Activated CD8-positive, alpha-beta memory T cell treated with anti-CD3 and anti-CD28 coated beads, Interleukin-2, amount 50 U/mL, for 1 hour (primary cell): ENCODE results near the gene AGRP.
"Not testable (repeated sequence)": the region's sequence is repeated elsewhere in the genome, so short reads cannot be mapped to it uniquely, and the experiment has no call there.

Experiments
- DNase-seq: peaks from one replicate; pipeline ENCODE4 v3.0.0-alpha.2; 2020; ENCODE audit errors: extremely low read depth

AGRP gene

DNA sequence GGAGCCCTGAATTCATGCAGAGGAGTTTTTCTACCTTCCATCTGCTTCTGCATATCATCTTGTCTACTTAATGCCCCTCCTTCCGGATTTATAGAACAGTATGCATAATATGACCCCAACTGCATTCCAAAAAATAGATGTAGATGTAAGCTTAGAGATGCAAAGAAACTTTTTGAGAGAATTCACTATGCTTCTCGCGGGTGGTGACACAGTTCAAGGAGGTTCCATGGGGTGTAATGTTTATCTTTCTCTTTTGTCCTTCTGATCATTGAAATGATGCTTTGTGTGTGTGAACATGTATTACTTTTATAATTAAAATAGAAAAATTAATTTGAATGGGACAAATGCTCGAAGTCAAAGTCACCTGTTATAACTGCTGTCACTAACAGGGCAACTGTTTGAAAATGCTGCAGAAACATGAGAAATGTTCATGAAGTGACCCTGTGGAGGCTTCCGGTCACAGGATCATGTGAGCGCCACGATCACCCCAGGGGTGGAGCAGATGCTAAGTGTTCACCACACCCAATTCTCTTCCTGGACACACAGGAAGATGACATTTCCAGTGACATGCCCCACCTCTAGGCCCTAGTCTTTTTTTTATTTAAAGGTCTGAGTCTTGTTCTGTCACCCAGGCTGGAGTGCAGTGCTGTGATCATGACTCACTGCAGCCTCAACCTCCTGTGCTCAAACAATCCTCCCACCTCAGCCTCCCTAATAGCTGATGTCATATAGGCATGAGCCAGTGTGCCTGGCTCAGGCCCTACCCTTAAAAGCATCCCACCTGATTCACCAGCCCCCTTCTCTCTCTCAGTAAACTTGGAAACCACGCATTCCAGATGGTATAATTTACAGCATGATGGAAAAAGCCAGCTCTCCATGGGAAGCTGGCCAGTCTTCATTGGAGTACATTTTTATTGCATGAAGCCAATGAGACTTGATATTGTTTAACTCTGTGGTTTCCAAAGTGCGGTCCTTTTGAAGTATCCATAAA lies 21.0 kb upstream of the AGRP start:
- DNase-seq: no peak

DNA sequence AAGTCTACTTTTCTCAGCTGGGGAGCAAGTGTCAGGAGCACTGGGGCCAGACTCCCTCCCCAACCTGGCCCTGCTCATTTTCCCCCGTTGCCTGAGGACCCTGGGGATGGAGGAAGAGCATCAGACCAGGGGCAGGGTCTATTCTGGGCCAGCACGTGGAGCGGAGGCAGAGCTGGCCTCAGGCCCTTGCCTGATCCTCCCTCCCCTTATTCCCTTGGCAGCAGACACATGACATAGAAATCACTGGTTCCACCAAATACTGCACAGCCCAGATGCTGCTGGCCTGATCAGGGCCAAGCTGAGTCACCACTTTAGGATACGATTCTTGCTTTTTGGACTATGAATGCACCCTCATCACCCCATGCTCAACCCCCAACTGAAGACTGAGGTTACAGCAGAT lies 15.8 kb upstream of the AGRP start:
- DNase-seq: no peak

DNA sequence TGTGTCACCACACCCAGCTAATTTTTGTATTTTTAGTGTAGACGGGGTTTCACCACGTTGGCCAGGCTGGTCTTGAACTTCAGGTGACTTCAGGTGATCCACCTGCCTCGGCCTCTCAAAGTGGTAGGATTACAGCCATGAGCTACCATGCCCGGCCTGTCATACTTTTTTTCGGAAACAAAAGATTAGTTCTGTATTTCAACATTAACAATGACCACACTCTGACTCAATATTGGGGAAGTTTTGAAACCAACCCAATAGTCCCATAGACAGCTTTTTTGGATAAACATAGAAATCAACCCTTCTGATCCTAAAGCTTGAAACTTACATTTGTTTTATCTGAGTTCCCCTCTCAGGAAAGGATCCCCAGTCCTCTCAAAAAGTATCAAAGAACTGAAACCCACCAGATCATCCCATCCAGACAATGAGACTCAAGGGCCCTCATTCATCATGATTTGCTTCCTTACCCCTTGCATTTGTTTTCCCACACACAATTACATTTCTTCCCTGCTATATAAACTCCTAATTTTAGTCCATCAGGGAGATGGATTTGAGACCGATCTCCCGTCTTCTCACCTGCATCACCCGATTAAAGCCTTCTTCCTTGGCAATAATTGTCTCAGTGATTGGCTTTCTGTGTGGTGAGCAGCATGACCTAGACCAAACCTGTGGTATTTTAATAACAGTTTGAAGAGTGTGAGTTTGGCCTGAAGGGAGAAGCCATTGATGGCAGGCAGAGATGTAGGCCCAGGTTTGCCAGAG lies 7.2 kb upstream of the AGRP start:
- DNase-seq: no peak

DNA sequence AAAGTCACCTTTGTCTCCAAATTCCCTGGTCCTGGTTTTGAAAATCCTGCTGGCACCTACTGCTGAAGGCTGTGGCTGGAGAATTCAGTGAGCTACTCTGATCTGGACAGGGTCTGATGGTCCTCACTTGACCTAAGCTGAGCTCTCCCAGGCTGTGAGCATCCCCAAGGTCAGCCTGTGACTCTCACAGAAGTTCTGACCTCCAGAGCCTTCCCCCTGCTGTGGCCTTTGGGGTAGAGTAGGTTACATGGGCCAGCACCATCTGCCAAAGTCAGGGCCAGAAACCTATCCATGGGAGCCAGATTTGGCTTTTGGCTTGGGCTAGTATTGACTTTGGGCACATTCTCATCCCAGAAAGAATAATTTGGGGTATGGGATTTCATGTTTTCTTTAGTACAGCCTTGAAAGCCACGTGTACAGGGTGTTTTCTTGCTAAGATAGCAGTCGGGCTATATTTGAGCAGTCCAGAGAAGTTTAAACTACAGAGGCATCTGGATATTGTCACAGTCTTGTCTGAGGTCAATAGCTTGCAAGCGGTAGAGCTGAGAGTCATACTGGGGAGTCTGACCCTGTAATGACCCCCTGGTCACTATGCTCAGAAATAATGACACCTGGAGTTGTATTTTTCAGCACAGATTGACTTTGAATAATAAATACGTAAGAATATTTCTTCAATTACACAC lies 6.2 kb upstream of the AGRP start:
- DNase-seq: no peak

DNA sequence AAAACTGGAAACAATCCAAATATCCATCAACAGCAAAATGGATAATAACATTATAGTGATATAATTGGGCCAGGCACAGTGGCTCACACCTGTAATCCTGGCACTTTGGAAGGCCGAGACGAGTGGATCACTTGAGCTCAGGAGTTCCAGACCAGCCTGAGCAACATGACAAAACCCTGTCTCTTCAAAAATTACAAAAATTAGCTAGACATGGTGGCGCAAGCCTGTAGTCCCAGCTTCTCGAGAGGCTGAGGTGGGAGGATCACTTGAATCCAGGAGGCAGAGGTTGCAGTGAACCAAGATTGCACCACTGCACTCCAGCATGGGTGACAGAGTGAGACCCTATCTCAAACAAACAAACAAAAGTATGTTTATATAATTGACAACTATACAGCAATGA lies 4.2 kb upstream of the AGRP start:
- not testable (repeated sequence) for DNase-seq

DNA sequence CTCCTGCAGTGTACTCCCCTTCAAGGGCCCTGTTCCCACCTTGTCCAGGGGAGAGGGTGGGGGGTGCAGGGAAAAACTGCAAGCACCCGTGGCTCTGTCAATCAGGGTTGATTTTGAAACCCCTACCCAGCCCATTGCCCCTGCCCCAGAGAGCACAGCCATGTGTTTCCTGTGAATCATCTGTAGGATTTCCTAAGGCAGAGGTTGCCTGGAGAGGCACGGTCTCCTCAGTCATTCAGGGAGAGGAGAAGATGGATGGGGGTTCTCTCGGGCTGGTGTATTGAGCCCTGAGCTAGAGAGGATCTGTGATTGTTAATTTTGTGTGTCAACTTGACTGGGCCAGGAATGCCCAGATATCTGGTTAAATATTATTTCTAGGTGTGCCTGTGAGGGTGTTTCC lies 3.5 kb upstream of the AGRP start:
- no peak for DNase-seq

DNA sequence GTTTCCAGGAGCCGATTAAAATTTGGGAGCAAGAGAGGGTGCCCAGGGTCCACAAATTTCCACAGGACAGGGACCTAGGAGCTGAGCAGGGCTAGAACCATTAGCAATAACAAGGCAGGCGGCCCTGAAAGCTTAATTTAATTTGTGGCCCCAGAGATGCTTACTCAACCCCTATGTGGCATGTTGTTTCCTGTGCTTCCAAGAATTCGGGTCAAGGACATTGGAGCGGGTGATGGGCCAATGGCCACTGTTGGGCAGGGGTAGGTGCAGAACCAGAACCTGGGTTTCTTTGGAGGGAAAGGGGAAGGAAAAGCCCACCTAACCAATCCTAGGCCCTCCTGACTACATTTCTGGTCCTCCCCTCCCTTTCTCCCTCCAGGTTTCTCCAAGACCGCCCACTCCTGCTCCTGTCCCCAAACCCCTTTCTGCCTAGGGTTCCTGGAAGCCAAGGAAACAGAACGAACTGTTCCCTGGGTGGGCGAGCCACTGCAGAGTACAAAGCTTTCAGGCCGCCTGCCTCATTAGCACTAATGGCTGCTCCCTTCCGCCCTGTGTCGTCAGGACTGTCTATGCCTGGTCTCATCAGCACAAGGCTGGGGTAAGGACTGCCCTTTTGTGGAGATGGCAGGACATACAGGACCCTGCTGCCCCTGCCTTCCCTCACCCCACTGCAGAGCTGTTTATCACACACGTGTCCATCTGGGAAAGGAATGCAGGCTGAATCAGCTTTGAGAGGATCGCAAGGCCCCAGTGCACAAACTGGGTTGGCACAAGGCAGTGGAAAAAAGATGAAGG lies 581 bp upstream of the AGRP start:
- no peak for DNase-seq

DNA sequence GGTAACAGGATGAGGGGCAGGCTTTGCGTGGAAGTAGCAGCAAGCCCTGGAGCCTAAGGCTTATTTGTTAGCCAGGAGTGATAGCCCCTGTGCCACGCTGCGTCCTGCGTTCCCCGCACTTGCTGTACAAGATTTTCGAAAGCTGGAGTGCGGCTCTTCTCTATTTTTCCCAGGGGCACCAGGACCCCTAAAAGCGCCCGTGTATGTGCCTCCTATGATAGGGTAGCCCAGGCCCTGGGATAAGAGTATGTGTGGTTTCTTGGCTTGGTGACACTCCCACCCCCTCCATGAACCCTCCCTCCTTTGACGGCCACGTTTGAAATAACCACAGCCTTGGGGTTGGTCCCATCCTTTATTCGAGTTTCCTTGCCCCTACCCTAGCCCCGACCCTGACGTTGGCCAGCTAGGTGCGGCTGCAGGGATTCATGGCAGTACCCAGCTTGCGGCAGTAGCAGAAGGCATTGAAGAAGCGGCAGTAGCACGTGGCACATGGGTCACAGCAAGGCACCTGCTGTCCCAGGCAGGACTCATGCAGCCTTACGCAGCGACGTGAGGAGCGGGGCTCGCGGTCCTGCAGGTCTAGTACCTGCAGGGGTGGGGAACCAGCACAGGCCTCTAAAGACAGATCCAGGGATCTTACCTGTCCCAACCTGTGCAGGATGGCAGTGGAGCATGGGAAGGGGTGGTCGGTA lies 968 bp downstream of the AGRP start:
- no peak for DNase-seq

DNA sequence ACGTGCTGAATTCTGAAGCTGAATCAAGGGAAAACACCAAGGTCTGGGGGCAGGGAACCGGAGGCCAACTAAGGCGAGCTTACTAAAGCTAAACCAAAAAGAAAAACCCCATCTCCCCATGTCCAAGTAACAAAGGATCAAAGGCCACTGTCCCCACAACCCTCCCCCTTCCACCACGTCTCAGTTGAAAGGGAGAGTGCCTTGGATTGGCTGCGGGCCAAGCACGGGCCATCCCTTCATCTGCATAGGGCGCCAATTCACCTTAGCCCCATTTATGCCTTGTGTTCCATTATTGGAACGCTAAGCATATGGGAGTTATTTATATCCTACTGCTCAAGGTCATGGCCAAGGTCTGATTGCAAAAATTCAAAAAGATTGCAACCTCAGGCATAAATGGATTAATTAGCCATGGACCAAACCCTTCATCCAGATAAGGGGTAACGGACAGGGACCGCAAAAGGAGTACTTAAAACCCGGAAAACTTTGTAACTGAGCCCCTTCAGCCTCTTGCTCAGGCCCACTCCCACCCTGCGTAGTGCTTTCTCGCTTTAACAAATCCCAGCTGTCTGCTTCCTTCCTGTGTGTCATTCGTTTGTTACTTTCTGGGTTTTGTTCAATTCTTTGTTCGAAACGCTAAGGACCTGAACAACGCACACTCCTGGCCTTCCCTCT lies 1.6 kb downstream of the AGRP start:
- DNase-seq: no peak

DNA sequence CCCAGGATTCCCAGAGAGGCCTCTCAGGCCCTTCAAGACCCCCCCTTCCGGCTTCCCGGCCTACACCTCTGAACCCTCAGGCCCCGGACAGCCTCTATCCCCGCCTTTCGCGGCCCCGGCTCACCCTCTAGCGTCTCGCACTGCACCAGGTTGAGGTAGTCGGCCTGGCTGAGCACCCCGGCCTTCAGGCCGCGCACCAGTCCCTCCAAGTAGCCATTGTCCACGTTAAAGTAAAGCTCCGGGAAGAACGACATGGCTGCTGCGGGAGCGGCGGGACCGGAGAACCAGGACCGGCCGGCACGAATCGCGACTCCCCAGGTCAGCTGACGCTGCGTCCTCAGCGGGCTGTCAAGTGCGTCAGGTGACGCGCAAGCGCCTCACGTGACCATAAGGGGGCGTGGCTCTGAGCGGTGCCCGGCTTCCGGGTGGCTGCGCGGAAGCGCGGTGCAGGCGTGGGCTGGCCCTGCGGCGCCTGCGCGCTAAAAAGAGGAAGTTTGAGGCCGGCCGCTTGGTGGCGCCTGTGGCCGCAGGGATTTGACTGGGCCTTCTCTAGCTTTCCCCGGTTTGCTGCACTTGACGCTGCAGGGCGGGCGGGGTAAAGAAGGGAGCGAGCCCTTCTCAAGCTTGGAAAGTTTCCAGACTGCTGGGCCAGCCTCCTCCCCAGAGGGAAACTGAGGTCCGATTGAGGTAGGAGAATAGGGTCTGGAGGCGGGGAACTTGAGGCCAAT lies 2.4 kb downstream of the AGRP start, which contains the start of gene ATP6V0D1:
Gene ATP6V0D1, minus strand, starts transcription at position 325 of the 728 bp plus-strand sequence. Its CDS starts 71 bp downstream, at position 254.
- DNase-seq: peak; percentile 87

DNA sequence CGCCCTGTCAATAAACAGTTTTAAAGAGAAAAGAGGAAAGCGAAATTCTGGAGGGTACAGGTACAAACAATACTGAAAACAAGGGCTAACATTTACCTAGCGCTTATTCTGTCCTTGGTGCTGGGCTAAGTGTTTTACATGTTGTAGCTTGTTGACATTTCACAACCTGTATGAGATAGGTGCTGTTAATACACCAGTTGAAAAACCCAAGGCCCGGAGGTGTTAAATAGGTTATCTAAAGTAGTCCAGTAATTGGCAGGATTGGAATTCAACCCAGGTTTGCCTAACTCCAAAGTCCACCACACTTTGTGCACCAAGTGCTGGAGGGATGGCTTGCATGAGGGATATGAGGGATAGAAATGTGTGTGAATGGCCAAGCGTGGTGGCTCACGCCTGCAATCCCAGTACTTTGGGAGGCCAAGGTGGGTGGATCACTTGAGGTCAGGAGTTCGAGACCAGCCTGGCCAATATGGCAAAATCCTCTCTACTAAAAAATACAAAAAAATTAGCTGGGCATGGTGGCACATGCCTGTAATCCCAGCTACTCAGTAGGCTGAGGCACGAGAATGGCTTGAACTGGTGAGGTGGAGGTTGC lies 5.3 kb downstream of the AGRP start:
- no peak for DNase-seq

DNA sequence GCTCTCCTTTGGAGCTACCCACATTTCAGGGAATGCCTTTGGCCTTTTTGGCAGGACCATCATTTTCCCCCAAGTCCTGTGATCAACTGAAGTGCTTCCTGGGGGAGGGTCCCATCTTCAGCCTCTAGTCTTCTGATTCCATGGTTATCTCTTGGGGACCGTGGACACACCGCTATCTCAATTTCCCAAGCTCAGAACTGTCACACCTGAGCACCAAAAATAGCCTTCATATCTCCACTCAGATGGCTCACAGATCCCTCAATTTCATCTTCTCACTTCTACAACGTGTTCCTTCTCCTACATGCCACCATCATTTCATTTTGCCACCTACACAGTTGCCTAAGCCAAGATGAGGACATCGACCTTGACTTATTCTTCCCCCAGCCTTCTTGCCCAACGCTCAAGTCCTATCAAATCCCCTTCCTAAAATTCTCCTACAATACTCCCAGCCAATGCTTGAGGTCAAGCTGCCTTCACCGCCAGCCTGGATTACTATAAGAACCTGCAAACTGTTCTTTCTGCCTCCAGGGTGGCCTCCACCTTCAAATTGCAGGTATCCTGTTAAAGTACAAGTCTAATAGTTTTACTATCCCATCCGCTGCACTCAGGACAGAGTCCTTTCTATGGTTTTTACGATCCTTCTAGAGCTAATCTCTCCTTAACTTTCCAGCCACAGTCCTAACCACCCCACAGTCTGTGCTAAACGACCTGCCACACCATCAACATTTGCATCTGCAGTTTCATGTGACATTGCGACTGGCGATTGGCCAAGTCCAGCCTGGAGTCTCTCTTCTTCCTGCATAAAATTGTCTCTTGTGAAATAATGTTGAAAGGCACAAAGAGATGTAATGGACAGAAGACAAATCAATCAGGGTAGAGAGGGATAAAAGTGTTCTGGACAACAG lies 8.5 kb downstream of the AGRP start:
- DNase-seq: no peak

DNA sequence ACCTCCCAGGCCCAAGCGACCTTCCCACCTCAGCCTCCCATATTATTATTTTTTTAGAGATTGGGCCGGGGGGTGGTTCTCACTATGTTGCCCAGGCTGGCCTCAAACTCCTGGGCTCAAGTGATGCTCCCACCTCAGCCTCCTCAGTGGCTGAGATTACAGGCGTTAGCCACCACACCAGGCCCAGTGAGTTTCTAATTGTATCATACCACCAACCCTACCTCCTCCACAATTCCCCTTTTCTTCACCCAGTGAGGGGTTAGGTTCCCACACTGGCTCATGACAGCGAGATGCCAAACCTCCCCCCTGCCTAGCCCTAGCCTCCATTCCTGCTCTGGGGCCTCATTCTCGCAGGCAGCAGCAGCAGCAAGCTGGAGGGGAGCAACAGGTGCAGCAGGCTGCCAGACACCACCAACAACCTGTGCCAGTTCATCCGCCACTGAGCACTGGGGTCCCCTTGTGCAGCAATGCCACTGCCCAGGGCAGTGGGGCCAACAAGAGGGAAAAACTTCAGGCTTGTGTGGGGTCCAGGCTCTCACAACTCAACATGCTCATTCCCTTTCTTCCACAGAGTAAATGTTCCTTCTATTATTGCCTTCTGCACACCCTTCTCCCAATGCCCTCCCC lies 11.5 kb downstream of the AGRP start:
- no peak for DNase-seq

DNA sequence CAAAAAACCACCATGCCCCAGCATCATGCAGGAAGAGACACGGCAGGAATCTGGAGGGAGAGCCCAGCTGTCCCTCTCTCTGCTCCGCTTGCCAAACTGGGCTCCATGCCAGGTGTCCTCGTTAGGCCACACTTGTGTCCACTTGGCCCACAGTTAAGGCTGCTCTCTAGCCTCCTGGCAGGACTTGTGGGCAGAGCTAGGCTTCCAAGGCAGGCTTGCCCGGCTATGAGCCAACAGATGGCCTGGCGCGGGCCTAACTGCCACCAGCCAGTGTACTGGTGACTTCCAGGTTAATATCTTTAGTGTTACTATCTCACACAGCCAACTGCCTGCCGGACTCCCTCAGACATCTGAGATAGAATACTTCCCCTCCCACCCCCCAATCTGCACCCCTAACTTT lies 13.0 kb downstream of the AGRP start:
- no peak for DNase-seq

DNA sequence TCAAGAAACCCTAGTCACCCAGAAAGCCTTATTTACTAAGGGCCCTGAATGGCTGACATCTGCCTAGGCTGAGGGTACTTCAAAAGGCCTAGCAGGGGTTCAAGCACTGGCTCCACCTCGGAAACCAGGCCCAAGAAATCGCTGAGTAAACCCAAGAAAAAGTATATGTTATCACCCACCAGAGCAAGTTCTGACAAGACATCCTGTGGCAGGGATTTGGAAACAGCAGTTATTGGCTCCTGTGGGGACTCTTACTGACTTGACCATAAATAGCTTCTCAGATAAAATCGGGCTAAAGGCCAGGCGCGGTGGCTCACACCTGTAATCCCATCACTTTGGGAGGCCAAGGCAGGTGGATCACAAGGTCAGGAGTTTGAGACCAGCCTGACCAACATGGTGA lies 14.6 kb downstream of the AGRP start:
- no peak for DNase-seq

DNA sequence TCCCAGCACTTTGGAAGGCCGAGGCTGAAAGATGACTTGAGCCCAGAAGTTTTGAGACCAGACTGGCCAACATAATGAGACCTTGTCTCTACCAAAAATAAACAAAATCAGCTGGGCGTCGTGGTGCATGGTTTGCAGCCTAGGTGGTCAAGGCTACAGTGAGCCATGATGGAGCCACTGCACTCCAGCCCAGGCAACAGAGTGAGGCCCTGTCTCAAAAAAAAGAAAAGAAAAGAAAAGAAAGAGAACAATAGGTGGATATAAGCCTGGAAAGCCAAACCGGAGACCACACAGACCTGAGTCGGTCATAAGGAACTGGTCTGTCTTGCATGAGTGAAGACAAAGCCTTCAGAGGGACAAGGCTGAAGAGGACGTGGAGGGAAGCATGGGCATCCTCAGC lies 16.8 kb downstream of the AGRP start:
- no peak for DNase-seq

DNA sequence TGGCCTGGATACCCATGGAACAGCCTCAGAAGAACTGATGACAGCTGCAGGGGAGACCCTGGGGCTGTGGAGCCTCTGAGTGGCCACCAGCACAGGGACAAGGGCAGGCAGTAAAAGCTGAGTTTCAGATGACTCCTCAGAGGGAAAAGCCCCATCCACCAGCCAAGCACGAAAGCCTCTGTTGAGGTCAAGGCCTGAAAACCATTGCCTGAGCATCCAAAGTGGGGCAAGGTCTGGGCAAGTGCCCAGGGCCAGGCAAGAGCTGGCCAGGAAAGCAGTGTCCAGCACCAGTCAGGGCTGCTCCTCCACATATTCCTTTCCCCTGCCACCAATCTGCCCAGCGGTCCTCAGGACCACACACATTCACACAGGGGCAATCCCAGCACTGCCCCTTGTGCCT lies 18.8 kb downstream of the AGRP start:
- DNase-seq: no peak

DNA sequence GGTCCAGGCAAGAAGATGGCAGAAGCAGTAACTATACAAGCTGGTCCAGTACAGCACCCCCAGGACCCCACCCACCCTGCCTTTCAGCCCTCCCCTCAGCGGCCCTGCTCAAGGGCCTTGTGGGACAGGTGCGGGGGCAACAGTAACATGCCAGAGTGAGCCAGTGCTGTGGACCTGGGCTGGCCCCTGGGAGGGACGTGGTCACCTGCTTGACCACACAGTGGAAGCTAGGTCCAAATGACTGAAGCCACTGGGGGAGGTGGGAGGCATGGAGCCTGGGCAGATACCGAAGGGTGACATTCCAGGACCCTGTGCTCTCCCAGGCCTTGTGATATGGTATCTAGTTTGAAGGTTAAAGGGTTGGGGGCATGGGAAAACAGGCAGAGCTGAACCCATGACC lies 19.7 kb downstream of the AGRP start:
- no peak for DNase-seq
